Activated gamma-delta T cell treated with Interleukin-2 at 50 U/mL for 16 hours (primary cell): ENCODE data around the gene IRX3.
"Not testable (repeated sequence)": the region's sequence is repeated elsewhere in the genome, so short reads cannot be mapped to it uniquely, and the experiment has no call there.

ENCODE experiments used
- DNase-seq: peaks from one replicate; pipeline ENCODE4 v3.0.0-alpha.2; 2020

Gene IRX3

GRCh38 chr16:54273566-54273965 lies 13.0 kb downstream of the IRX3 start:
- no peak for DNase-seq

GRCh38 chr16:54270711-54271110 lies 15.9 kb downstream of the IRX3 start:
- DNase-seq = no peak

- no peak for DNase-seq
Measured at GRCh38 chr16:54269461-54269860, 17.1 kb downstream of the IRX3 start.

- no peak for DNase-seq
Measured at GRCh38 chr16:54268766-54269165, 17.8 kb downstream of the IRX3 start.

GRCh38 chr16:54268340-54268739 lies 18.2 kb downstream of the IRX3 start:
- no peak for DNase-seq

GRCh38 chr16:54266363-54266955 lies 20.1 kb downstream of the IRX3 start:
- no peak for DNase-seq

GRCh38 chr16:54265575-54266107 lies 20.9 kb downstream of the IRX3 start:
- no peak for DNase-seq

- DNase-seq = no peak
Measured at GRCh38 chr16:54253118-54253517, 33.5 kb downstream of the IRX3 start.

- no peak for DNase-seq
Measured at GRCh38 chr16:54248863-54249710, 37.5 kb downstream of the IRX3 start.

- not testable (repeated sequence) for DNase-seq
Measured at GRCh38 chr16:54247705-54248104, 38.9 kb downstream of the IRX3 start.

GRCh38 chr16:54246454-54246821 lies 40.1 kb downstream of the IRX3 start:
- no peak for DNase-seq

- DNase-seq = no peak
Measured at GRCh38 chr16:54245788-54246453, 40.7 kb downstream of the IRX3 start.

- no peak for DNase-seq
Measured at GRCh38 chr16:54244061-54244886, 42.3 kb downstream of the IRX3 start.

GRCh38 chr16:54243202-54243601 lies 43.4 kb downstream of the IRX3 start:
- DNase-seq = no peak

- no peak for DNase-seq
Measured at GRCh38 chr16:54242199-54242598, 44.4 kb downstream of the IRX3 start.

GRCh38 chr16:54241525-54241924 lies 45.1 kb downstream of the IRX3 start:
- DNase-seq = no peak

- DNase-seq = no peak
Measured at GRCh38 chr16:54240271-54241129, 46.1 kb downstream of the IRX3 start.

GRCh38 chr16:54239456-54239855 lies 47.1 kb downstream of the IRX3 start:
- no peak for DNase-seq

- no peak for DNase-seq
Measured at GRCh38 chr16:54236773-54237172, 49.8 kb downstream of the IRX3 start.

- DNase-seq = no peak
Measured at GRCh38 chr16:54233615-54234014, 53.0 kb downstream of the IRX3 start.
